ENCODE results near the gene LCA5. TPM values are rescaled to one million over a fixed set of nuclear protein-coding genes. Genes with fewer than 3 reads are reported as not detected.

LCA5 gene
- total RNA-seq, 1 experiment from 2014 or later: 2.3 TPM

DNA sequence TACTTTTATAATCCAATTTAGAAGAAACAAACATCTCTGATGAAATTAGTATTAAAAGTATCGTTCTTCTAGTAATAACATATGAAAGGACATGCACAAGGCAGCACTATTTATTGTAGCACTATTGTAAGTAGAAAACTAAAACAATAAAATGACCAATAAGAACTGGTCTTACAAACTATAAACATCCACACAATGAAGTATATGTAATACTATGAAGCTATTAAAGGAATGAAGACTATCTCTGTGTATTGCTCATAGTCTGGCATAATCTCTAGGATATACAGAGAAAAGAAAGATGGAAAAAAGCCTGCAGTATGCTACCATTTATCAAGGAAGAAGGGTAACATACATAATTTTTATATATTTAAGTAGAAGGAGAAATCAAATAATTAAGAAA is 16.7 kb downstream of the LCA5 start:
- Mint-ChIP-seq H3K4me3 (no peak overlapping the region), H3K27ac (no peak overlapping the region), H3K4me1 (peaks cover 11 to 12% of the 10 kb centered on the region in 2 experiments), H3K36me3 (ENCODE audit: insufficient read depth in 1 of 3, low read depth in 3 of 3) (no peaks in the 10 kb centered on the region), H3K27me3 (ENCODE audit: low read depth) (no peaks in the 10 kb centered on the region), H3K9me3 (no peaks in the 10 kb centered on the region)
- H3T11ph ChIP-seq (ENCODE audit: low read length): no peak overlapping the region
- no peak overlapping the region for H3K4ac ChIP-seq (ENCODE audit: low read depth, low read length)
- H3K14ac ChIP-seq (ENCODE audit: insufficient read depth, low read length): no peak overlapping the region
- no CpG with 5 or more reads among the region's 1 CpG for WGBS (ENCODE audit: extremely low coverage, insufficient read length, low lambda C conversion rate)
- H3K23me2 ChIP-seq (ENCODE audit: insufficient read length, low read depth, low read length, poor library complexity, severe bottlenecking): no peaks in the 10 kb centered on the region
- no peaks in the 10 kb centered on the region; the same call in 1 of the 2 replicates for H3K4me1 ChIP-seq (ENCODE audit: insufficient read depth, low read length)
- no peaks in the 10 kb centered on the region for H3K79me1 ChIP-seq (ENCODE audit: insufficient read depth, low read depth, low read length, poor library complexity, severe bottlenecking)
- no peaks in the 10 kb centered on the region for H3K9me3 ChIP-seq (ENCODE audit: control insufficient read depth, low read depth, low read length)
- H2AK5ac ChIP-seq (ENCODE audit: insufficient read length, low read length): no peak overlapping the region
- no peak overlapping the region for H4K5ac ChIP-seq (ENCODE audit: insufficient read length, low read depth, low read length)
- TF ChIP-seq, protein P1, sequence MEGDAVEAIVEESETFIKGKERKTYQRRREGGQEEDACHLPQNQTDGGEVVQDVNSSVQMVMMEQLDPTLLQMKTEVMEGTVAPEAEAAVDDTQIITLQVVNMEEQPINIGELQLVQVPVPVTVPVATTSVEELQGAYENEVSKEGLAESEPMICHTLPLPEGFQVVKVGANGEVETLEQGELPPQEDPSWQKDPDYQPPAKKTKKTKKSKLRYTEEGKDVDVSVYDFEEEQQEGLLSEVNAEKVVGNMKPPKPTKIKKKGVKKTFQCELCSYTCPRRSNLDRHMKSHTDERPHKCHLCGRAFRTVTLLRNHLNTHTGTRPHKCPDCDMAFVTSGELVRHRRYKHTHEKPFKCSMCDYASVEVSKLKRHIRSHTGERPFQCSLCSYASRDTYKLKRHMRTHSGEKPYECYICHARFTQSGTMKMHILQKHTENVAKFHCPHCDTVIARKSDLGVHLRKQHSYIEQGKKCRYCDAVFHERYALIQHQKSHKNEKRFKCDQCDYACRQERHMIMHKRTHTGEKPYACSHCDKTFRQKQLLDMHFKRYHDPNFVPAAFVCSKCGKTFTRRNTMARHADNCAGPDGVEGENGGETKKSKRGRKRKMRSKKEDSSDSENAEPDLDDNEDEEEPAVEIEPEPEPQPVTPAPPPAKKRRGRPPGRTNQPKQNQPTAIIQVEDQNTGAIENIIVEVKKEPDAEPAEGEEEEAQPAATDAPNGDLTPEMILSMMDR (conservative IDR thresholded peaks at IDR 0.05): no peak
- H2BK20ac ChIP-seq (ENCODE audit: low read depth, low read length, poor library complexity, severe bottlenecking): no peak overlapping the region
- H3K23ac ChIP-seq (ENCODE audit: insufficient read length, low read depth, low read length): no peak overlapping the region
- H3K79me2 ChIP-seq (ENCODE audit: insufficient read depth, low read length): no peaks in the 10 kb centered on the region
- no peak overlapping the region for H3K9ac ChIP-seq (ENCODE audit: extremely low read depth, insufficient read length, low read length)
- no peak overlapping the region for H4K91ac ChIP-seq (ENCODE audit: insufficient read length, low read depth, low read length)
- DNase-seq: no peak
- no peak overlapping the region for H2AFZ ChIP-seq (ENCODE audit: low read length)
- no peak overlapping the region for H2BK120ac ChIP-seq (ENCODE audit: low read depth, low read length, poor library complexity, severe bottlenecking)
- no peak overlapping the region for H2BK12ac ChIP-seq (ENCODE audit: insufficient read length, low read depth, low read length)
- no peak overlapping the region for H3K4me2 ChIP-seq (ENCODE audit: insufficient read depth, insufficient read length, low read length)
- no peak overlapping the region for H2BK15ac ChIP-seq (ENCODE audit: low read depth, low read length)
- no peak overlapping the region for H3K56ac ChIP-seq (ENCODE audit: insufficient read length, low read depth, low read length)
- no peak overlapping the region for H4K8ac ChIP-seq (replicated peaks; ENCODE audit: insufficient read length, low read depth, low read length)
- no peaks in the 10 kb centered on the region for H4K20me1 ChIP-seq (ENCODE audit: control insufficient read depth, insufficient read depth, insufficient read length)
- H2BK5ac ChIP-seq (ENCODE audit: insufficient read length, low read length): no peak overlapping the region
- H3K27me3 ChIP-seq (ENCODE audit: insufficient read depth, low read length): no peaks in the 10 kb centered on the region
- H3K18ac ChIP-seq (ENCODE audit: insufficient read length, low read depth, low read length): no peak overlapping the region
- no peak overlapping the region for H3K27ac ChIP-seq (ENCODE audit: insufficient read length, low read depth, low read length)
